Measurements from ENCODE around the gene ZCCHC2. TPM values are rescaled to one million over a fixed set of nuclear protein-coding genes. Genes with fewer than 3 reads are reported as not detected.

ZCCHC2 gene
- total RNA-seq, 2 experiments from 2014 or later = 45.5 to 46.4 TPM

- H3K27me3 Mint-ChIP-seq (ENCODE audit: low read depth) = no peaks in the 10 kb centered on the region
- ATAC-seq (no peak), DNase-seq (no peak)
- peaks cover 49% of the 10 kb centered on the region for H3K9me3 Mint-ChIP-seq (ENCODE audit: insufficient read depth)
- POLR2A ChIA-PET = interaction anchor here (1.6 to 3.6 kb wide), 2 partner anchors 9 to 12 kb away, joined by 3 to 28 read pairs; partner anchors contain the start of gene ZCCHC2
- CTCF ChIA-PET = interaction anchor here (0.8 to 2.6 kb wide), 3 partner anchors 9 to 197 kb away, joined by 3 to 8 read pairs (median 7); partner anchors contain the start of gene ZCCHC2
- no peak overlapping the region for H3K4me3 Mint-ChIP-seq
- peaks cover 50% of the 10 kb centered on the region for H3K36me3 Mint-ChIP-seq (ENCODE audit: low read depth)
- peaks cover 9% of the 10 kb centered on the region for H3K4me1 Mint-ChIP-seq (ENCODE audit: low read depth)
- H3K27ac Mint-ChIP-seq = no peak overlapping the region
Observed at GRCh38 chr18:62512996-62513395, 9.8 kb upstream of the ZCCHC2 start.

- peaks cover 49% of the 10 kb centered on the region for H3K9me3 Mint-ChIP-seq (ENCODE audit: insufficient read depth)
- no peak overlapping the region for H3K4me3 Mint-ChIP-seq
- DNase-seq = no peak
- no peaks in the 10 kb centered on the region for H3K27me3 Mint-ChIP-seq (ENCODE audit: low read depth)
- CTCF ChIA-PET = no interaction called here
- peaks cover 52% of the 10 kb centered on the region for H3K36me3 Mint-ChIP-seq (ENCODE audit: low read depth)
- POLR2A ChIA-PET = no interaction called here
- H3K4me1 Mint-ChIP-seq (ENCODE audit: low read depth) = peaks cover 5% of the 10 kb centered on the region
- no peak overlapping the region for H3K27ac Mint-ChIP-seq
- no peak for ATAC-seq
Observed at GRCh38 chr18:62514570-62514969, 8.3 kb upstream of the ZCCHC2 start.

- ATAC-seq (no peak), DNase-seq (no peak)
- peaks cover 18% of the 10 kb centered on the region for H3K4me1 Mint-ChIP-seq (ENCODE audit: low read depth)
- CTCF ChIA-PET = interaction anchor here (1.2 kb wide), 1 partner anchor 90 kb away, joined by 3 read pairs; no protein-coding TSS in a partner anchor
- H3K27me3 Mint-ChIP-seq (ENCODE audit: low read depth) = no peaks in the 10 kb centered on the region
- H3K36me3 Mint-ChIP-seq (ENCODE audit: low read depth) = peaks cover 57% of the 10 kb centered on the region
- POLR2A ChIA-PET = no interaction called here
- H3K27ac Mint-ChIP-seq = no peak overlapping the region
- H3K9me3 Mint-ChIP-seq (ENCODE audit: insufficient read depth) = peaks cover 43% of the 10 kb centered on the region
- H3K4me3 Mint-ChIP-seq = no peak overlapping the region
Observed at GRCh38 chr18:62516242-62516641, 6.6 kb upstream of the ZCCHC2 start.

GRCh38 chr18:62518460-62519375 is 4.1 kb upstream of the ZCCHC2 start:
- DNase-seq (no peak), ATAC-seq (no peak)
- POLR2A ChIA-PET = no interaction called here
- CTCF ChIA-PET = no interaction called here
- Mint-ChIP-seq H3K4me3 (no peak overlapping the region), H3K27me3 (ENCODE audit: low read depth) (no peaks in the 10 kb centered on the region), H3K4me1 (ENCODE audit: low read depth) (peaks cover 22% of the 10 kb centered on the region), H3K9me3 (ENCODE audit: insufficient read depth) (peaks cover 22% of the 10 kb centered on the region), H3K36me3 (ENCODE audit: low read depth) (peaks cover 38% of the 10 kb centered on the region), H3K27ac (no peak overlapping the region)

GRCh38 chr18:62519684-62520083 is 3.1 kb upstream of the ZCCHC2 start:
- H3K27ac Mint-ChIP-seq = no peak overlapping the region
- CTCF ChIA-PET = no interaction called here
- H3K27me3 Mint-ChIP-seq (ENCODE audit: low read depth) = no peaks in the 10 kb centered on the region

GRCh38 chr18:62521082-62521481 is 1.7 kb upstream of the ZCCHC2 start:
- CTCF ChIA-PET = interaction anchor here (0.8 to 2.6 kb wide), 5 partner anchors 9 to 100 kb away, joined by 6 to 26 read pairs (median 8); no protein-coding TSS in a partner anchor
- peak overlapping the region; percentile 30 for H3K27ac Mint-ChIP-seq
- POLR2A ChIA-PET = interaction anchor here (0.9 to 6.2 kb wide), 4 partner anchors 9 to 100 kb away, joined by 3 to 100 read pairs (median 22); no protein-coding TSS in a partner anchor

More at GRCh38 chr18:62519684-62520083, 3.1 kb upstream of the ZCCHC2 start:
- DNase-seq (no peak), ATAC-seq (no peak)
- Mint-ChIP-seq H3K4me1 (ENCODE audit: low read depth) (peaks cover 22% of the 10 kb centered on the region), H3K4me3 (no peak overlapping the region), H3K9me3 (ENCODE audit: insufficient read depth) (peaks cover 12% of the 10 kb centered on the region), H3K36me3 (ENCODE audit: low read depth) (peaks cover 34% of the 10 kb centered on the region)
- POLR2A ChIA-PET = interaction anchor here (6.2 kb wide), 1 partner anchor 13 kb away, joined by 100 read pairs; no protein-coding TSS in a partner anchor

GRCh38 chr18:62521593-62521992 is 1.2 kb upstream of the ZCCHC2 start:
- DNase-seq (no peak), ATAC-seq (no peak)
- CTCF ChIA-PET = interaction anchor here (0.8 to 2.6 kb wide), 5 partner anchors 10 to 100 kb away, joined by 6 to 26 read pairs (median 8); no protein-coding TSS in a partner anchor
- POLR2A ChIA-PET = interaction anchor here (1.1 to 6.2 kb wide), 6 partner anchors 10 to 100 kb away, joined by 3 to 100 read pairs (median 12); no protein-coding TSS in a partner anchor
- H3K27me3 Mint-ChIP-seq (ENCODE audit: low read depth) = no peaks in the 10 kb centered on the region
- H3K4me3 Mint-ChIP-seq = peak overlapping the region; percentile 90
- peaks cover 4% of the 10 kb centered on the region for H3K9me3 Mint-ChIP-seq (ENCODE audit: insufficient read depth)
- peaks cover 51% of the 10 kb centered on the region for H3K36me3 Mint-ChIP-seq (ENCODE audit: low read depth)
- peak overlapping the region; percentile 91 for H3K27ac Mint-ChIP-seq
- peaks cover 22% of the 10 kb centered on the region for H3K4me1 Mint-ChIP-seq (ENCODE audit: low read depth)

More at GRCh38 chr18:62521082-62521481, 1.7 kb upstream of the ZCCHC2 start:
- Mint-ChIP-seq H3K4me1 (ENCODE audit: low read depth) (peaks cover 22% of the 10 kb centered on the region), H3K27me3 (ENCODE audit: low read depth) (no peaks in the 10 kb centered on the region), H3K4me3 (peak overlapping the region; percentile 90), H3K9me3 (ENCODE audit: insufficient read depth) (peaks cover 6% of the 10 kb centered on the region), H3K36me3 (ENCODE audit: low read depth) (peaks cover 48% of the 10 kb centered on the region)
- DNase-seq = no peak
- ATAC-seq = no peak

GRCh38 chr18:62522178-62522503 is 684 bp upstream of the ZCCHC2 start:
- peaks cover 4% of the 10 kb centered on the region for H3K9me3 Mint-ChIP-seq (ENCODE audit: insufficient read depth)
- H3K4me1 Mint-ChIP-seq (ENCODE audit: low read depth) = peaks cover 22% of the 10 kb centered on the region
- H3K36me3 Mint-ChIP-seq (ENCODE audit: low read depth) = peaks cover 51% of the 10 kb centered on the region
- ChIA-PET CTCF (interaction anchor here (0.7 to 2.6 kb wide), 11 partner anchors 10 to 198 kb away, joined by 3 to 26 read pairs (median 6); no protein-coding TSS in a partner anchor), POLR2A (interaction anchor here (0.6 to 6.2 kb wide), 12 partner anchors 10 to 191 kb away, joined by 3 to 100 read pairs (median 4); no protein-coding TSS in a partner anchor)
- peak overlapping the region; percentile 90 for H3K4me3 Mint-ChIP-seq
- no peaks in the 10 kb centered on the region for H3K27me3 Mint-ChIP-seq (ENCODE audit: low read depth)
- DNase-seq (no peak), ATAC-seq (peak; percentile 2)
- H3K27ac Mint-ChIP-seq = peak overlapping the region; percentile 91

GRCh38 chr18:62523255-62523588 is 397 bp downstream of the ZCCHC2 start:
- H3K27ac Mint-ChIP-seq = no peak overlapping the region
- ATAC-seq (peak; percentile 48), DNase-seq (no peak)
- peaks cover 47% of the 10 kb centered on the region for H3K36me3 Mint-ChIP-seq (ENCODE audit: low read depth)
- H3K9me3 Mint-ChIP-seq (ENCODE audit: insufficient read depth) = no peaks in the 10 kb centered on the region
- H3K27me3 Mint-ChIP-seq (ENCODE audit: low read depth) = no peaks in the 10 kb centered on the region
- ChIA-PET POLR2A (interaction anchor here (0.6 to 6.2 kb wide), 11 partner anchors 8 to 192 kb away, joined by 3 to 100 read pairs (median 5); no protein-coding TSS in a partner anchor), CTCF (interaction anchor here (1.0 to 2.6 kb wide), 7 partner anchors 11 to 193 kb away, joined by 3 to 26 read pairs (median 4); no protein-coding TSS in a partner anchor)
- H3K4me1 Mint-ChIP-seq (ENCODE audit: low read depth) = peaks cover 31% of the 10 kb centered on the region
- peak overlapping the region; percentile 31 for H3K4me3 Mint-ChIP-seq

- ATAC-seq = peak; percentile 9
- H3K4me3 Mint-ChIP-seq = peak overlapping the region; percentile 94
- peak overlapping the region; percentile 89 for H3K27ac Mint-ChIP-seq
- DNase-seq = peak; percentile 64
- H3K36me3 Mint-ChIP-seq (ENCODE audit: low read depth) = peaks cover 44% of the 10 kb centered on the region
- H3K27me3 Mint-ChIP-seq (ENCODE audit: low read depth) = no peaks in the 10 kb centered on the region
- ChIA-PET POLR2A (interaction anchor here (0.5 to 6.2 kb wide), 13 partner anchors 10 to 193 kb away, joined by 3 to 100 read pairs (median 5); no protein-coding TSS in a partner anchor), CTCF (interaction anchor here (1.2 to 1.5 kb wide), 3 partner anchors 19 to 98 kb away, joined by 3 to 10 read pairs (median 4); no protein-coding TSS in a partner anchor)
- H3K4me1 Mint-ChIP-seq (ENCODE audit: low read depth) = peaks cover 36% of the 10 kb centered on the region
- H3K9me3 Mint-ChIP-seq (ENCODE audit: insufficient read depth) = no peaks in the 10 kb centered on the region
Observed at GRCh38 chr18:62523631-62524439, 1.0 kb downstream of the ZCCHC2 start.

Measured in activated CD8-positive, alpha-beta T cell treated with anti-CD3 and anti-CD28 coated beads, Interleukin-2, amount 10 ng/mL, durations not matched to agents 7 days and 5 days (primary cell).